Esophagus muscularis mucosa (tissue), 3 donors: Measurements from ENCODE around the gene TIMM21.

Experiments
- POLR2AphosphoS5 ChIP-seq, 2 donors: sonication (generic); formaldehyde crosslinking; IDR thresholded peaks; one replicate each; pipeline ENCODE4 v1.6.1; 2017; ENCODE audit warnings: antibody characterized with exemption in 2 of 2
- TF ChIP-seq, protein P1 (sequence below), 3 experiments: fragments of 200-600 bp in 2 of 3; fragments of 450-650 bp in 1 of 3; sonication (generic) in 2 of 3; IDR thresholded peaks; one replicate each; pipeline ENCODE4 v1.5.1; 2017 to 2019; ENCODE audit warnings: antibody characterized with exemption in 3 of 3, mild to moderate bottlenecking in 2 of 3, moderate library complexity in 1 of 3

DNA sequence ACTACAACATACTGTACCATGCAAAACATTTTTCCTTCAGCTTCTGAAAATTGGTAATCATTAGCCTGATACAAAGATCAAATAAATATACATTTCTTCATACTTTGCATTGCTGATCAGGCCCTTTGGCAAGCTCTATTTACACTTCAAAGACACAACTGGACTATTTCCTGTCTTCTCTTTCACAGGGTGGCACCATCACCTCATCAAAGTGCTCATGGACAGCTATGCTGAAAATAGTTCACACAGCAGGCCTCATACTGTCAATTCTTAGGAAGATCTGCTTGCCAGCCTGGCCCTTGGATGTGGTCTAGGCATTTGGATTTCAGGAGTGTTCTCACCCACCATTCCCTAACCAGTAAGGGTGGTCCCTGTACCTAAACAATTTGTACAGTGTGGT, 34.6 kb upstream of the TIMM21 start:
- TF ChIP-seq, protein P1, sequence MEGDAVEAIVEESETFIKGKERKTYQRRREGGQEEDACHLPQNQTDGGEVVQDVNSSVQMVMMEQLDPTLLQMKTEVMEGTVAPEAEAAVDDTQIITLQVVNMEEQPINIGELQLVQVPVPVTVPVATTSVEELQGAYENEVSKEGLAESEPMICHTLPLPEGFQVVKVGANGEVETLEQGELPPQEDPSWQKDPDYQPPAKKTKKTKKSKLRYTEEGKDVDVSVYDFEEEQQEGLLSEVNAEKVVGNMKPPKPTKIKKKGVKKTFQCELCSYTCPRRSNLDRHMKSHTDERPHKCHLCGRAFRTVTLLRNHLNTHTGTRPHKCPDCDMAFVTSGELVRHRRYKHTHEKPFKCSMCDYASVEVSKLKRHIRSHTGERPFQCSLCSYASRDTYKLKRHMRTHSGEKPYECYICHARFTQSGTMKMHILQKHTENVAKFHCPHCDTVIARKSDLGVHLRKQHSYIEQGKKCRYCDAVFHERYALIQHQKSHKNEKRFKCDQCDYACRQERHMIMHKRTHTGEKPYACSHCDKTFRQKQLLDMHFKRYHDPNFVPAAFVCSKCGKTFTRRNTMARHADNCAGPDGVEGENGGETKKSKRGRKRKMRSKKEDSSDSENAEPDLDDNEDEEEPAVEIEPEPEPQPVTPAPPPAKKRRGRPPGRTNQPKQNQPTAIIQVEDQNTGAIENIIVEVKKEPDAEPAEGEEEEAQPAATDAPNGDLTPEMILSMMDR (IDR thresholded peaks at IDR 0.05) = no peak
- TF ChIP-seq POLR2AphosphoS5 (IDR thresholded peaks at IDR 0.05) = no peak
